Stimulated activated naive CD8-positive, alpha-beta T cell treated with anti-CD3 and anti-CD28 coated beads, Interleukin-15, Interleukin-2, amounts not matched to agents 100 ng/mL and 50 ng/mL, for 24 hours (primary cell): ENCODE results near the gene SLC1A2.

Experiments used
- H3K27ac Mint-ChIP-seq: one replicate; pipeline ENCODE4 v1.8.0; 2021; ENCODE audit warnings: mild to moderate bottlenecking, mixed read lengths
- H3K27me3 Mint-ChIP-seq: one replicate; pipeline ENCODE4 v1.8.0; 2021; ENCODE audit warnings: mixed read lengths
- H3K36me3 Mint-ChIP-seq: one replicate; pipeline ENCODE4 v1.8.0; 2021; ENCODE audit warnings: low read depth, mixed read lengths
- H3K4me1 Mint-ChIP-seq: one replicate; pipeline ENCODE4 v1.8.0; 2021; ENCODE audit warnings: low read depth, mixed read lengths
- H3K4me3 Mint-ChIP-seq: one replicate; pipeline ENCODE4 v1.8.0; 2021; ENCODE audit warnings: mild to moderate bottlenecking, mixed read lengths
- H3K9me3 Mint-ChIP-seq: one replicate; pipeline ENCODE4 v1.8.0; 2021; ENCODE audit warnings: mixed read lengths

SLC1A2 gene

GRCh38 chr11:35305670-35306382 is 113.5 kb downstream of the SLC1A2 start:
- Mint-ChIP-seq H3K27me3 (no peaks in the 10 kb centered on the region), H3K36me3 (peaks cover 5% of the 10 kb centered on the region), H3K4me3 (no peak overlapping the region), H3K27ac (peak overlapping the region; percentile 10), H3K9me3 (peaks cover 9% of the 10 kb centered on the region), H3K4me1 (peaks cover 27% of the 10 kb centered on the region)

DNA sequence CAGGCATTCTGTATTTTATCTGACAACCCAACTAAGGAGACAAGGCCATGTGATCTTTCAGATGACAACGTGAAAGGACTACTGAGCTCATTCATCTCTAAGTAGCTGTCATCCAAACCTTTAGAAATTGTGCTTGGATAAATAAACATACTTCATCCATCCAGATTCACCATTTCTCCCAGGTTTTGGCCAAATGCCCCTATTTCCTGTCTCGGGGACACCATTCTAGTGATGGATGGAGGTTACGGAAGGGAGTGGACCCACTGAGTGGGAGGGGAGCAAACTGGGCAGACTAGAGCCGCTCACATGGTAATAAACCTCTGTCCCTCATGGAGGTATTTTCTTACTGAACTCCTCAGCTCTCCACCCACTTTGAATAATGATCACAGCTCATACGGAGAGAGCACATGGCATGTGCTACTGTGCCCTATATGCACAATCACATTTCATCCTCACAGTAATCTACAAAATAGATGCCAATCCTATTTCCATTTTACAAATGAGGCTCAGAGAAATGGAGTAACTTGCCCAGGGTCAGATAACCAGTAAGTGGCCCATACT is 114.4 kb downstream of the SLC1A2 start:
- peaks cover 27% of the 10 kb centered on the region for H3K4me1 Mint-ChIP-seq
- H3K4me3 Mint-ChIP-seq = no peak overlapping the region
- H3K27me3 Mint-ChIP-seq = no peaks in the 10 kb centered on the region
- no peak overlapping the region for H3K27ac Mint-ChIP-seq
- H3K9me3 Mint-ChIP-seq = peaks cover 9% of the 10 kb centered on the region
- H3K36me3 Mint-ChIP-seq = peaks cover 5% of the 10 kb centered on the region

GRCh38 chr11:35304386-35304775 is 115.0 kb downstream of the SLC1A2 start:
- Mint-ChIP-seq H3K27me3 (no peaks in the 10 kb centered on the region), H3K4me3 (no peak overlapping the region), H3K36me3 (peaks cover 5% of the 10 kb centered on the region), H3K4me1 (peaks cover 27% of the 10 kb centered on the region), H3K9me3 (peaks cover 9% of the 10 kb centered on the region), H3K27ac (peak overlapping the region; percentile 7)

GRCh38 chr11:35303596-35304385 is 115.6 kb downstream of the SLC1A2 start:
- Mint-ChIP-seq H3K27ac (peak overlapping the region; percentile 7), H3K36me3 (peaks cover 5% of the 10 kb centered on the region), H3K27me3 (no peaks in the 10 kb centered on the region), H3K4me1 (peaks cover 27% of the 10 kb centered on the region), H3K4me3 (no peak overlapping the region), H3K9me3 (peaks cover 9% of the 10 kb centered on the region)

DNA sequence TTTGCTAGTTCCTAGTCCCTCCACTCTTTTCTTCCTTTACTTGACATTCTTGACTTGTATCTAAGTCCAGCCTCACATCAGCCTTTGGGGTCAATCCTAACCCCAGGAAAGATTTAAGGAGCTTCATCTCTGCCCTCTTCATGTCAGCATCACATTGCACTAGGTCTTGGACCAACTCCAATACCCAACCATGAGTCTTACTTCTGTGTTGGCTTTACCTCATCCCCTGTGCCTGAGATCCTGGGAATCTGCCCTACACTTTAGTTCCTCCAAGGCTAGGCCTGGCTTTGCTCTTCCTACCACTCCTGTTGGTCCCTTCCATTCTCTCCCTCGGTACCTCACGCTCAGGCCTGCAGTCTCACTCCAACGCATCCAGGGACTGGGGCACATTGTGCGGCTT is 117.0 kb downstream of the SLC1A2 start:
- Mint-ChIP-seq H3K27me3 (no peaks in the 10 kb centered on the region), H3K4me3 (no peak overlapping the region), H3K9me3 (peaks cover 9% of the 10 kb centered on the region), H3K36me3 (peaks cover 5% of the 10 kb centered on the region), H3K27ac (no peak overlapping the region), H3K4me1 (peaks cover 27% of the 10 kb centered on the region)

- Mint-ChIP-seq H3K27ac (no peak overlapping the region), H3K27me3 (peaks cover 2% of the 10 kb centered on the region), H3K4me1 (peaks cover 12% of the 10 kb centered on the region), H3K9me3 (peaks cover 9% of the 10 kb centered on the region), H3K4me3 (no peak overlapping the region), H3K36me3 (peaks cover 5% of the 10 kb centered on the region)
Measured at GRCh38 chr11:35298369-35298768, 121.0 kb downstream of the SLC1A2 start.

GRCh38 chr11:35295751-35296150 is 123.6 kb downstream of the SLC1A2 start:
- H3K27ac Mint-ChIP-seq = no peak overlapping the region
- H3K27me3 Mint-ChIP-seq = peaks cover 2% of the 10 kb centered on the region
- H3K4me3 Mint-ChIP-seq = no peak overlapping the region
- H3K4me1 Mint-ChIP-seq = peaks cover 36% of the 10 kb centered on the region
- H3K9me3 Mint-ChIP-seq = no peaks in the 10 kb centered on the region
- no peaks in the 10 kb centered on the region for H3K36me3 Mint-ChIP-seq

DNA sequence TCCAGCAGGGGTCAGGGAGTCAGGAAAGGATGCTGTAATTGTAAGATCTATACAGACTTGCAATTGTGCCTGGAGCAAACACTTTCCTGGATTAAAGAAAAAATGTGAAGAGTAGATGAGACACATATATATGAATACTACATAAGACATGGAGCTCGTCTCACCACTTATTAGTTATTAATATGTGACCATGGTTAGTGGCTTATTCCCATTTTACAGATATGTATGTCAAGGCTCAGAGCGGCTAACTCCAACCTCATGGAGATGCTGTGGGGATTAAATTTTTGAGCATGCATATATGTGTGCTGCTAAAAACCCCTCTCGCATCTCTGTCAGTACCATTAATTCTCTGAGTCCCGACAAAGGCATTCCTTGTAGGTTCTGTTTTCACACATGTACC is 125.7 kb downstream of the SLC1A2 start:
- Mint-ChIP-seq H3K27me3 (peaks cover 2% of the 10 kb centered on the region), H3K4me3 (no peak overlapping the region), H3K36me3 (no peaks in the 10 kb centered on the region), H3K9me3 (no peaks in the 10 kb centered on the region), H3K4me1 (peaks cover 56% of the 10 kb centered on the region), H3K27ac (no peak overlapping the region)

DNA sequence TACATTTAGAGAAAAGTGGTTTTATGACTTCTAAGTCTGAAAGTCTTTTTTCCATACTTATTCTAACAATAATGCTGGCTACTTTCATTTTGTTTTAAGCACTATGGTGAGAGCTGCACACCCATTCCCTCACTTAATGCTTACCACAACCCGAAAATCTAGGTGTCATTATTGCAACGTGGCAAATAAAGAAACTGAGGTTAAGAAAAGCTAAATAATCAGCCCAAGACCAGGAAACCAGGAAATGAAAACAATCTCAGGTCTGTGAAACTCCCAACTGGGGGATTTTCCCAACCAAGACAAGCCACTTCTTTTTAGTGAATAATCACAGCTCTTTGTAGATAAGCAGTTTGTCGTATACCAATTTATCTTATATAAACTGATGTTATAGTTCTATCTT is 126.3 kb downstream of the SLC1A2 start:
- H3K27ac Mint-ChIP-seq = peak overlapping the region; percentile 59
- H3K4me3 Mint-ChIP-seq = peak overlapping the region; percentile 17
- peaks cover 2% of the 10 kb centered on the region for H3K27me3 Mint-ChIP-seq
- H3K36me3 Mint-ChIP-seq = no peaks in the 10 kb centered on the region
- no peaks in the 10 kb centered on the region for H3K9me3 Mint-ChIP-seq
- H3K4me1 Mint-ChIP-seq = peaks cover 61% of the 10 kb centered on the region

GRCh38 chr11:35292279-35292678 is 127.1 kb downstream of the SLC1A2 start:
- peaks cover 62% of the 10 kb centered on the region for H3K4me1 Mint-ChIP-seq
- peak overlapping the region; percentile 59 for H3K27ac Mint-ChIP-seq
- H3K36me3 Mint-ChIP-seq = no peaks in the 10 kb centered on the region
- peaks cover 2% of the 10 kb centered on the region for H3K27me3 Mint-ChIP-seq
- no peaks in the 10 kb centered on the region for H3K9me3 Mint-ChIP-seq
- H3K4me3 Mint-ChIP-seq = peak overlapping the region; percentile 17

- Mint-ChIP-seq H3K4me1 (peaks cover 62% of the 10 kb centered on the region), H3K36me3 (no peaks in the 10 kb centered on the region), H3K4me3 (no peak overlapping the region), H3K9me3 (no peaks in the 10 kb centered on the region), H3K27ac (no peak overlapping the region), H3K27me3 (peaks cover 2% of the 10 kb centered on the region)
Measured at GRCh38 chr11:35290876-35291275, 128.5 kb downstream of the SLC1A2 start.

DNA sequence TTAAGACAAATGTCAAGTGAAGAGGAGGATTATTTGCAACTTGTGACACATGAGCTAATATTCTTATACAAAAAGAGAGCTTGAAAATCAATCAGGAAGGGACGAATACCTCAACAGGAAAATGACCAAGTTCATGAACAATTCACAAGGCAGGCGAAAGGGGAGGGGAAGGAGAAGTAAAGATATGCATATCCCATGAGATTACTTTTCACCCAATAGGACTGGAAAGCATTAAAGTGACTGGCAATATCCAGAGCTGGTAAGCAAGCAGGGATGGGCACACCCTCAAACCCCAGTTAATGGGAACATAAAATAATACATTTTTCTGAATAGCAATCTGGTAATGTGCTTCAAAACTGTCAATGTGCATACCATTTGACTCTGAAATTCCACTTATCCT is 129.5 kb downstream of the SLC1A2 start:
- Mint-ChIP-seq H3K4me1 (peaks cover 62% of the 10 kb centered on the region), H3K36me3 (no peaks in the 10 kb centered on the region), H3K9me3 (no peaks in the 10 kb centered on the region), H3K27me3 (peaks cover 2% of the 10 kb centered on the region), H3K4me3 (no peak overlapping the region), H3K27ac (peak overlapping the region; percentile 42)

GRCh38 chr11:35288817-35289541 is 130.4 kb downstream of the SLC1A2 start:
- Mint-ChIP-seq H3K4me3 (peak overlapping the region; percentile 56), H3K9me3 (no peaks in the 10 kb centered on the region), H3K36me3 (no peaks in the 10 kb centered on the region), H3K27ac (peak overlapping the region; percentile 83), H3K27me3 (no peaks in the 10 kb centered on the region), H3K4me1 (peaks cover 54% of the 10 kb centered on the region)

DNA sequence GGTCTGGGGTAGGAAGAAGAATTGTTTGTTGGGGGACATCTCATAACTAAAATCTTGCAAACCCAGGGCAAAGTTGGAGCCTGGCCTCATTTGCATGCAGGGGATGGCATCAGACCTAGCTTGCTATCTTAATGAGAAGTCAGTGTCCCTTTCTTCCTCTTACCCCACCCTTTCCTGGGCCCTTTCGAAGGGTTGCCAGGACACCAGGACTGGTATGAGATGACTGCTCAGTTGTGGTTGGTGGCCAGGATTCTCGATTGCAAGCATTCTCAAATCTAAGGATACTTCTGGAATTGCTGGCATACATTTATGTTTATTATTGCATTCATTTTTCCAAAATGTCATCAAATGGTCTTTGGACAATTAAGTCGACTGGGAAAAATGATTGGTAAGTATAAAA is 131.0 kb downstream of the SLC1A2 start:
- Mint-ChIP-seq H3K9me3 (no peaks in the 10 kb centered on the region), H3K27me3 (no peaks in the 10 kb centered on the region), H3K4me1 (peaks cover 53% of the 10 kb centered on the region), H3K36me3 (no peaks in the 10 kb centered on the region), H3K27ac (no peak overlapping the region), H3K4me3 (no peak overlapping the region)
